Stimulated activated naive CD8-positive, alpha-beta T cell treated with anti-CD3 and anti-CD28 coated beads, Interleukin-15, Interleukin-2, amounts not matched to agents 100 ng/mL and 50 ng/mL, for 24 hours (primary cell): ENCODE data around the gene BASP1.
"Not testable (repeated sequence)": the region's sequence is repeated elsewhere in the genome, so short reads cannot be mapped to it uniquely, and the experiment has no call there.

ENCODE experiments used
- H3K27ac Mint-ChIP-seq: one replicate; pipeline ENCODE4 v1.8.0; 2021; ENCODE audit warnings: mild to moderate bottlenecking, mixed read lengths
- H3K27me3 Mint-ChIP-seq: one replicate; pipeline ENCODE4 v1.8.0; 2021; ENCODE audit warnings: mixed read lengths
- H3K36me3 Mint-ChIP-seq: one replicate; pipeline ENCODE4 v1.8.0; 2021; ENCODE audit warnings: low read depth, mixed read lengths
- H3K4me1 Mint-ChIP-seq: one replicate; pipeline ENCODE4 v1.8.0; 2021; ENCODE audit warnings: low read depth, mixed read lengths
- H3K4me3 Mint-ChIP-seq: one replicate; pipeline ENCODE4 v1.8.0; 2021; ENCODE audit warnings: mild to moderate bottlenecking, mixed read lengths
- H3K9me3 Mint-ChIP-seq: one replicate; pipeline ENCODE4 v1.8.0; 2021; ENCODE audit warnings: mixed read lengths

BASP1 gene

DNA sequence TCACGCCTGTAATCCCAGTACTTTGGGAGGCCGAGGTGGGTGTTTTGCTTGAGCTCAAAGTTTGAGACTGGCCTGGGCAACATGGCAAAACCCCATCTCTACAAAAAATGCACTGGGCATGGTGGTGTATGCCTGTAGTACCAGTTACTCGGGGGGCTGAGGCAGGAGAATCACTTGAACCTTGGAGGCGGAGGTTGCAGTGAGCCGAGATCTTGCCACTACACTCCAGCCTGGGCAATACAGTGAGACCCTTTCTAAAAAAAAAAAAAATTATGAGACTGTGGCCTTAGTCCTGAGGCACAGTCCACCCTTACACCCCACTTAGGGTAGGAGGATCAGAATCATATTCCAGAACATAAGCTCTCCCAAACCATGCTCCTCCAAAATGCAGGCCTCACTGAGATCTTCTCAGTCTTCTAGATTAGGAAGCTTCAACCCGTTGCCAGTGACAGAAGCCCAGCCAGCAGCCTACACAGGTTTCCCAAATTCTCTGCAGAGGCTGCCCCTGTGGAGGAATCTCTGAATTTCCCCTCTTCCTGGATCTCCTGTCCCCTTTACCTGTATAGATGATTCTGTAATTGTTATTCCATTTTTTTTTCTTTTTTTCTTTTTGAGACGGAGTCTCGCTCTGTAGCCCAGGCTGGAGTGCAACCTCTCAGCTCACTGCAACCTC, 77.3 kb downstream of the BASP1 start:
- Mint-ChIP-seq H3K36me3 (no peaks in the 10 kb centered on the region), H3K27ac (no peak overlapping the region), H3K27me3 (no peaks in the 10 kb centered on the region), H3K9me3 (peaks cover 3% of the 10 kb centered on the region), H3K4me1 (no peaks in the 10 kb centered on the region), H3K4me3 (no peak overlapping the region)

- H3K27ac Mint-ChIP-seq = no peak overlapping the region
- H3K4me3 Mint-ChIP-seq = no peak overlapping the region
- H3K27me3 Mint-ChIP-seq = no peaks in the 10 kb centered on the region
- peaks cover 3% of the 10 kb centered on the region for H3K9me3 Mint-ChIP-seq
- H3K36me3 Mint-ChIP-seq = no peaks in the 10 kb centered on the region
- H3K4me1 Mint-ChIP-seq = no peaks in the 10 kb centered on the region
Measured at GRCh38 chr5:17295671-17296070, 78.2 kb downstream of the BASP1 start.

- Mint-ChIP-seq H3K36me3 (no peaks in the 10 kb centered on the region), H3K27me3 (no peaks in the 10 kb centered on the region), H3K27ac (no peak overlapping the region), H3K4me3 (no peak overlapping the region), H3K4me1 (no peaks in the 10 kb centered on the region), H3K9me3 (no peaks in the 10 kb centered on the region)
Measured at GRCh38 chr5:17302106-17302505, 84.7 kb downstream of the BASP1 start.

DNA sequence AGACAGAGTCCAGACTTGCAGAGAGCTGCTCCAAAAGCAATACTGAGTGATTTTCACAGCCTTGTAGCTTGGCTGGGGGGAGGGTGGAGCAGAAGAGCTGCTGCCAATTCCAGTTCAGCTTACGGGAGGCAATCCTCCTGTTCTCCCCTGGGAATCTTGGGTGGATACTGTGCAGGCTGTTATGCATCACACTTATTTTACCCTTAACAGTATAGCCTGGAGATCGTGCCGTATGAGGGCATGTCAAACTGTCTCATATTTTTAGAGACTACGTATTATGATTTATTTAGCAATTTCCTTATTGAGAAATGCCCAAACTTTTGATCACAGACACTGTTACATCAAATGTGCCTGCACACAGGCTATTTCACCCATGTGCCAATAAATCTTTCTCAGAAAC, 85.2 kb downstream of the BASP1 start:
- no peaks in the 10 kb centered on the region for H3K36me3 Mint-ChIP-seq
- no peaks in the 10 kb centered on the region for H3K27me3 Mint-ChIP-seq
- no peaks in the 10 kb centered on the region for H3K4me1 Mint-ChIP-seq
- no peak overlapping the region for H3K4me3 Mint-ChIP-seq
- no peaks in the 10 kb centered on the region for H3K9me3 Mint-ChIP-seq
- no peak overlapping the region for H3K27ac Mint-ChIP-seq

DNA sequence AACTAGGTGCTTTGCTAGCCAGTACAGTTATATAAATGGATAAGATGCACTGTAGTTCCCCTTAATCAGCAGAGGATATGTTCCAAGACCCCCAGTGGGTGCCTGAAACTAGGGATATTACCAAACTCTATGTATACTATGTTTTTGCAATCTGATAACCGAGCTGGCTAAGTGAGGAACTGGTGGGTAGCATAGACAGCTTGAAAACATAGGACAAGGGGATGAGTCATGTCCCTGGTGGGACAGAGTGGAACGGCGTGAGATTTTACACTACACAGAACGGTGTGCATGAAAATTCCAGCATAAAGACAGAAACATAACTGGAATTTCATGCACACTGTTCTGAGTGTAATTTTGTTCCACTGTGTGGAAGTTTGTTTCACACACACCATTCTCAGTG, 86.9 kb downstream of the BASP1 start:
- no peaks in the 10 kb centered on the region for H3K36me3 Mint-ChIP-seq
- no peak overlapping the region for H3K27ac Mint-ChIP-seq
- no peak overlapping the region for H3K4me3 Mint-ChIP-seq

GRCh38 chr5:17305017-17305416, 87.6 kb downstream of the BASP1 start:
- Mint-ChIP-seq H3K9me3 (peaks cover 3% of the 10 kb centered on the region), H3K4me3 (no peak overlapping the region), H3K4me1 (no peaks in the 10 kb centered on the region), H3K36me3 (no peaks in the 10 kb centered on the region), H3K27me3 (no peaks in the 10 kb centered on the region), H3K27ac (no peak overlapping the region)

More for the DNA sequence above, 86.9 kb downstream of the BASP1 start:
- no peaks in the 10 kb centered on the region for H3K4me1 Mint-ChIP-seq
- H3K9me3 Mint-ChIP-seq = no peaks in the 10 kb centered on the region
- no peaks in the 10 kb centered on the region for H3K27me3 Mint-ChIP-seq

DNA sequence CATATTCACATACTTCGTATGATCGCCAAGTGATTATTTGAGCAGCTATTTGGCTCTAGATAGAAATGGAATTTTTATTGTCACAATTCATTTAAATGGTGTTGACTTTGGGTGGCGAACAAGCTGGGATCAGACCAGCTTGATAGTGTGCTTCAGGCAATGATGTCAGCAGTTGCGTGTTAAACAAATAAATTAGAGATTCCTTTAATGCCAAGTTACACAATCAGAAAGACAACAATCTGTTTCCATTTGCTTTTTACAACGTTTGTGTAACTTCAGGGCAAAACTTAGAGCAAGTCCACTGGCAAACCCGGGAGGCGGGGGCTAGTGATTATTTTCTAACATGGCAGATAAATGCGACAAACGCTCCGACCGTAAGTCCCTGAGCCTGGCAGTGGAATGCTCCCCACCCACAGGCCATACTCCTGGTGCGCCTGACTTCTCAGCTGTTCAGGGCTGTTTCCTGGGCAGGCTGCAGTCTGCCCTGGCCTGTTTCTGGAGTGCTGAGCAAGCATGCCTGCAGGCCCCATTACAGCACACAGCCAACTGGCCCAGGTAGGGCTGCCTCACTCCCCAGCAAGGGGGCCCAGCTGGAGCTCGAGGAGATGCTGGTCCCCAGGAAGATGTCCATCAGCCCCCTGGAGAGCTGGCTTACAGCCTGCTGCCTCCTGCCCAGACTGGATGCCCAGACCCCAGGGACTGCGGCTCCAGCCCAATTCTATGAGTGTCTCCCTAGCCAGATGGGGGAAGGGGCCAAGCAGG, 88.7 kb downstream of the BASP1 start:
- H3K27me3 Mint-ChIP-seq = no peaks in the 10 kb centered on the region
- no peak overlapping the region for H3K27ac Mint-ChIP-seq
- no peaks in the 10 kb centered on the region for H3K4me1 Mint-ChIP-seq
- H3K9me3 Mint-ChIP-seq = peaks cover 3% of the 10 kb centered on the region
- H3K36me3 Mint-ChIP-seq = no peaks in the 10 kb centered on the region
- no peak overlapping the region for H3K4me3 Mint-ChIP-seq

GRCh38 chr5:17306726-17307091, 89.3 kb downstream of the BASP1 start:
- Mint-ChIP-seq H3K27me3 (no peaks in the 10 kb centered on the region), H3K4me1 (no peaks in the 10 kb centered on the region), H3K36me3 (no peaks in the 10 kb centered on the region), H3K9me3 (peaks cover 3% of the 10 kb centered on the region), H3K27ac (no peak overlapping the region), H3K4me3 (no peak overlapping the region)

DNA sequence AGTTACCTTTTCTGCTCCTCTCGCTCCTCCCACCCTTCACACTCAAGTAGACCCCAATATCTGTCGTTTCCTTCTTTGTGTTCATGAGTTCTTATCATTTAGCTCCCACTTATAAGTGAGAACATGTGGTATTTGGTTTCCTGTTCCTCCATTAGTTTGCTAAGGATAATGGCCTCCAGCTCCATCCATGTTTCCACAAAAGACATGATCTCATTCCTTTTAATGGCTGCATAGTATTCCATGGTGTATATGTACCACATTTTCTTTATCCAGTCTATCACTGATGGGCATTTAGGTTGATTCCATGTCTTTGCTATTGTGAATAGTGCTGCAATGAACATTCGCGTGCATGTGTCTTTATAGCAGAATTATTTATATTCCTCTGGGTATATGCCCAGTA, 90.0 kb downstream of the BASP1 start:
- not testable (repeated sequence) for H3K4me3 Mint-ChIP-seq, H3K27ac Mint-ChIP-seq, H3K36me3 Mint-ChIP-seq, H3K27me3 Mint-ChIP-seq, H3K4me1 Mint-ChIP-seq, H3K9me3 Mint-ChIP-seq

DNA sequence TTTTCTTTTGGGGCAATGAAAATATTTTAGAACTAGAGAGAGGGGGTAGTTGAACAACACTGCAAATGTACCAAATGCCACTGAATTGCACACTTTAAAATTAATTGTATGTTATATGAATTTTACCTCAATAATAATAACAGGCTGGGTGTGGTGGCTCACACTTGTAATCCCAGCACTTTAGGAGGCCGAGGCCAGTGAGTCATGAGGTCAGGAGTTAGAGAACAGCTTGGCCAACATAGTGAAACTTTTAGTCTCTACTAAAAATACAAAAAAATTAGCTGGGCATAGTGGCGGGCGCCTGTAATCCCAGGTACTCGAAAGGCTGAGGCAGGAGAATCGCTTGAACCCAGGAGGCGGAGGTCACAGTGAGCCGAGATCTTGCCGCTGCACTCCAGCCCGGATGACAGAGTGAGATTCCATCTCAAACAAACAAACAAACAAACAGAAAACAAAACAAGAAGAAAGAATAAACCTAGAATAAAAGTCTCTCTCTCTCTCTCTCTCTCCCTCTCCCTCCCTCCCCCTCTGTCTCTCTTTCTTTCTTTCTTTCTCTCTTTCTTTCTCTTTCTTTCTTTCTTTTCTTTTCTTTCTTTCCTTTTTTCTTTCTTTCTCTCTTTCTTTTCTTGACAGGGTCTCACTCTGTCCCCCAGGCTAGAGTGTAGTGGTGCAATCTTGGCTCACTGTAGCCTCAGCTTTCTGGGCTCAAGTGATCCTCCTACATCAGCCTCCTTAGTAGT, 91.1 kb downstream of the BASP1 start:
- Mint-ChIP-seq H3K36me3 (no peaks in the 10 kb centered on the region), H3K9me3 (peaks cover 3% of the 10 kb centered on the region), H3K4me1 (no peaks in the 10 kb centered on the region), H3K27me3 (no peaks in the 10 kb centered on the region), H3K27ac (no peak overlapping the region), H3K4me3 (no peak overlapping the region)

GRCh38 chr5:17309462-17309861, 92.0 kb downstream of the BASP1 start:
- Mint-ChIP-seq H3K27me3 (no peaks in the 10 kb centered on the region), H3K36me3 (no peaks in the 10 kb centered on the region)

DNA sequence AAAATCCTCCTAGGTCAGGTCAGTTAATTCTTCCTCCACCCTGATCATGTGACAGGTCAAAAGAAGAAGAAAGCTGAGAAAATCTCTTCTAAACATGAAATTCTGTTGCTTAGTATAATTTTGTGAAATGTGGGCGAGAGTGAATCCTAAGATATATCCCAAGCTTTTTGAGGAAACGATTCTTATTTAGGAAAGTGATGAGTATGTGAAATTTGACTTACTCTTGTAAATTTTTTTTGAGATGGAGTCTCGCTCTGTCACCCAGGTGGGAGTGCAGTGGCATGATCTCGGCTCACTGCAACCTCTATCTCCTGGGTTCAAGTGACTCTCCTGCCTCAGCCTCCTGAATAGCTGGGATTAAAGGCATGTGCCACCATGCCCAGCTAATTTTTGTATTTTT, 93.1 kb downstream of the BASP1 start:
- not testable (repeated sequence) for H3K4me1 Mint-ChIP-seq, H3K9me3 Mint-ChIP-seq, H3K4me3 Mint-ChIP-seq, H3K27ac Mint-ChIP-seq, H3K27me3 Mint-ChIP-seq, H3K36me3 Mint-ChIP-seq

More at GRCh38 chr5:17309462-17309861, 92.0 kb downstream of the BASP1 start:
- Mint-ChIP-seq H3K27ac (no peak overlapping the region), H3K4me3 (no peak overlapping the region), H3K4me1 (no peaks in the 10 kb centered on the region), H3K9me3 (peaks cover 3% of the 10 kb centered on the region)

GRCh38 chr5:17311811-17312210, 94.4 kb downstream of the BASP1 start:
- not testable (repeated sequence) for H3K36me3 Mint-ChIP-seq, H3K9me3 Mint-ChIP-seq, H3K27me3 Mint-ChIP-seq, H3K27ac Mint-ChIP-seq, H3K4me3 Mint-ChIP-seq, H3K4me1 Mint-ChIP-seq

DNA sequence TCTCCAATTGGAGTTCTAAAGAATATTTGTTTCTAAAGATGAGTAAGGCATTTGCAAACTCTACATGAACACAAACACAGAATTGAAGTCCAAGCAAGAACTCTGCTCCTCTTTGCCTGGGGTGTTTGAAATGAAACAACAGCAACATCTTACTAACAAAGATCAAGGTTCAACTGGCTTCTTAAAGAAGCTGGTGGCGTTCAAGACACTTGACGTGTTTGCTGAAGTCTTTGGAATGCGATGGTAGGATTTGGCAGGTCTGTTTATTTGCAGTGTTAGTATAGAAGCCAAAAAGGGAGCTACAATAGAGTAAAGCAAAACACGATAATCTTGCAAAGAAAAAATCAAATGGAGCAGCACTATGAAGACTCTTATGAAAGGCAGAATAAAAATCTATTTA, 94.9 kb downstream of the BASP1 start:
- Mint-ChIP-seq H3K9me3 (peaks cover 8% of the 10 kb centered on the region), H3K27ac (no peak overlapping the region), H3K4me1 (peaks cover 14% of the 10 kb centered on the region), H3K4me3 (no peak overlapping the region), H3K27me3 (no peaks in the 10 kb centered on the region), H3K36me3 (no peaks in the 10 kb centered on the region)

- H3K9me3 Mint-ChIP-seq = peaks cover 10% of the 10 kb centered on the region
- no peak overlapping the region for H3K4me3 Mint-ChIP-seq
- peaks cover 29% of the 10 kb centered on the region for H3K4me1 Mint-ChIP-seq
- H3K36me3 Mint-ChIP-seq = no peaks in the 10 kb centered on the region
- no peaks in the 10 kb centered on the region for H3K27me3 Mint-ChIP-seq
- H3K27ac Mint-ChIP-seq = no peak overlapping the region
Measured at GRCh38 chr5:17314907-17315471, 97.6 kb downstream of the BASP1 start.
